Measurements from ENCODE around the gene DNASE1L1.

The DNASE1L1 gene

DNA sequence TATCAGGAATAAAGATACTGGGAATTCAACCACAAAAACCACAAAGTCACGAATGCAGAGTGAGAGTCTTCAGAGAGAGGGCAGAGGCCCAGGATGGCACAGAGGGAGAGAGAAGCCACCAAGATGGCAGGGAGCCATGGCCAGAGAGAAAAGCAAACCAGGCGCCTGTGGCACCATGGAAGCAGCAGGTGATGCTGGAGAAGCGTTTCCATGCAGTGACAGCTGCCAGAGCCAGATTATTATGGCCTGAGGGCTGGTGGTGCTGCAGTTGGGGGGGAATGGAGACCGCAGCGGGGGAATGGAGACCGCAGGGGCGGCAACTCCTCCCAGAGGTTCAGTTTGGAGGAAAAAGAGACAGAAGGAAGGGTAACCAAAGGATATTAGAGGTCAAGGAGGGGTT lies 8.1 kb upstream of the DNASE1L1 start:
- TF ChIP-seq, protein P1, sequence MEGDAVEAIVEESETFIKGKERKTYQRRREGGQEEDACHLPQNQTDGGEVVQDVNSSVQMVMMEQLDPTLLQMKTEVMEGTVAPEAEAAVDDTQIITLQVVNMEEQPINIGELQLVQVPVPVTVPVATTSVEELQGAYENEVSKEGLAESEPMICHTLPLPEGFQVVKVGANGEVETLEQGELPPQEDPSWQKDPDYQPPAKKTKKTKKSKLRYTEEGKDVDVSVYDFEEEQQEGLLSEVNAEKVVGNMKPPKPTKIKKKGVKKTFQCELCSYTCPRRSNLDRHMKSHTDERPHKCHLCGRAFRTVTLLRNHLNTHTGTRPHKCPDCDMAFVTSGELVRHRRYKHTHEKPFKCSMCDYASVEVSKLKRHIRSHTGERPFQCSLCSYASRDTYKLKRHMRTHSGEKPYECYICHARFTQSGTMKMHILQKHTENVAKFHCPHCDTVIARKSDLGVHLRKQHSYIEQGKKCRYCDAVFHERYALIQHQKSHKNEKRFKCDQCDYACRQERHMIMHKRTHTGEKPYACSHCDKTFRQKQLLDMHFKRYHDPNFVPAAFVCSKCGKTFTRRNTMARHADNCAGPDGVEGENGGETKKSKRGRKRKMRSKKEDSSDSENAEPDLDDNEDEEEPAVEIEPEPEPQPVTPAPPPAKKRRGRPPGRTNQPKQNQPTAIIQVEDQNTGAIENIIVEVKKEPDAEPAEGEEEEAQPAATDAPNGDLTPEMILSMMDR (IDR thresholded peaks at IDR 0.05; ENCODE audit: insufficient read depth, low read length, missing control alignments), result no peak
- ChIA-PET POLR2A (no interaction called here), CTCF (no interaction called here)
- H3K4me3 ChIP-seq (ENCODE audit: low read depth, low read length), result no peak overlapping the region
- DNase-seq (ENCODE audit: low read depth, low spot score), result no peak

DNA sequence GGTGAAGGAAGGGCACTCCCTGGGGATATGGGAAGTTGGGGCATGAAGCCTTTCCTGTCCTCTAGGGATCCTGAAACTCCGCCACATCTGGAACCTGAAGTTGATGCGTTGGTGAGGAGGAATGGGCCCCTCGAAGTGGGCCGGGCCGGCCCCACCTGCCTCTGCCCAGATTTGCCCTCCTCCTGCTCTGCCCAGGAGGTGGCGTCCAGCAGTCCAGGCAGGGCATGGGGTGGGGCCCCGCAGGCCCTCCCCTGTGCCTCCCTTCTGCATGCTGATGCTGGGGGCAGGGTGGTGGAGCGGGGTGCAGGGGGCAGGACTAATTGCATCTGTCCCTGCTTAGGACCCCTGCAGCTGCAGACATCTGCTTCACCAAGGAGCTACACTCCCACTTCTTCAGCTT lies 4.1 kb upstream of the DNASE1L1 start:
- ChIA-PET CTCF (no interaction called here), POLR2A (no interaction called here)
- TF ChIP-seq, protein P1 (IDR thresholded peaks at IDR 0.05; ENCODE audit: insufficient read depth, low read length, missing control alignments), result no peak

DNA sequence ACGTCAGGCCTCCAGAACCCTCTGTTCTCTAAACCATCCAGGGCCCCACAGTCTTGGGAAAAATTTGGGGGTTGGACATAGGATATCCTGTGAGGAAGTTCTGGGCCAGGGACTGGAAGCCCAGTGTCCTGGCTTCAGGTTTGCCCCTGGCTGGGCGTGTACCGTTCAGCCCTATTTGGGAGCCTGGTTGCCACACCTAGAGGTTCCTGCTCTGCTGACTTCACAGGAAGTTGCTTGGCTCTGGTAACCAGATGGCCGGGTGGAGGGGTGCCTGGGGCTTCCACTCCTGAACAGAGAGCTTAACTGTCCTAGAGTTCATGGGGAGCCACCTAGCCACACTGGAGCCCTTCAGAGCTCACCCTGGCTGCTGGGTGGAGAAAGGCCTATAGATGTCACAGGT lies 3.4 kb upstream of the DNASE1L1 start:
- no peak for DNase-seq (ENCODE audit: low read depth, low spot score)
- POLR2A ChIA-PET, result interaction anchor here (1.0 to 1.2 kb wide), 3 partner anchors 12 to 15 kb away, joined by 3 to 5 read pairs (median 3); no protein-coding TSS in a partner anchor

More for the DNA sequence above, 4.1 kb upstream of the DNASE1L1 start:
- DNase-seq (ENCODE audit: low read depth, low spot score), result no peak
- no peak overlapping the region for H3K4me3 ChIP-seq (ENCODE audit: low read depth, low read length)

DNA sequence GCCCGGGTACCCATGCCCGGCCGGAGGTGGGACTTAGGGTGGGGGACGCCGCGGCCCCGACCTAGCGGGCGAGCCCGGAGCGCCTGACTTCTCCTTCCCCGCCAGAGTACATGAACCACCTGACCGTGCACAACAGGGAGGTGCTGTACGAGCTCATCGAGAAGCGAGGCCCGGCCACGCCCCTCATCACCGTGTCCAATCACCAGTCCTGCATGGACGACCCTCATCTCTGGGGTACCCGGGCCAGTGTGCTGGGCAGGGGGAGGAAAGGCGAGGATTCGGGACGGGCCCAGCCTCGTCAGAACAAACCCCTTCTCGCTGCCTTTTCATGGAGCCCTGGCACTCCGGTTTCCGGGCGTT lies 2.9 kb upstream of the DNASE1L1 start:
- ChIA-PET CTCF (interaction anchor here (0.7 to 1.6 kb wide), 3 partner anchors 9 to 119 kb away, joined by 3 to 7 read pairs (median 4); no protein-coding TSS in a partner anchor), POLR2A (interaction anchor here (1.0 to 1.2 kb wide), 3 partner anchors 11 to 14 kb away, joined by 3 to 5 read pairs (median 3); no protein-coding TSS in a partner anchor)
- DNase-seq (ENCODE audit: low read depth, low spot score), result no peak
- TF ChIP-seq, protein P1 (IDR thresholded peaks at IDR 0.05; ENCODE audit: insufficient read depth, low read length, missing control alignments), result no peak
- peak overlapping the region; percentile 64 for H3K4me3 ChIP-seq (ENCODE audit: low read depth, low read length)

More for the DNA sequence above, 3.4 kb upstream of the DNASE1L1 start:
- H3K4me3 ChIP-seq (ENCODE audit: low read depth, low read length), result peak overlapping the region; percentile 64
- TF ChIP-seq, protein P1 (IDR thresholded peaks at IDR 0.05; ENCODE audit: insufficient read depth, low read length, missing control alignments), result no peak
- CTCF ChIA-PET, result interaction anchor here (1.2 to 1.6 kb wide), 2 partner anchors 115 to 119 kb away, joined by 4 to 7 read pairs; no protein-coding TSS in a partner anchor

DNA sequence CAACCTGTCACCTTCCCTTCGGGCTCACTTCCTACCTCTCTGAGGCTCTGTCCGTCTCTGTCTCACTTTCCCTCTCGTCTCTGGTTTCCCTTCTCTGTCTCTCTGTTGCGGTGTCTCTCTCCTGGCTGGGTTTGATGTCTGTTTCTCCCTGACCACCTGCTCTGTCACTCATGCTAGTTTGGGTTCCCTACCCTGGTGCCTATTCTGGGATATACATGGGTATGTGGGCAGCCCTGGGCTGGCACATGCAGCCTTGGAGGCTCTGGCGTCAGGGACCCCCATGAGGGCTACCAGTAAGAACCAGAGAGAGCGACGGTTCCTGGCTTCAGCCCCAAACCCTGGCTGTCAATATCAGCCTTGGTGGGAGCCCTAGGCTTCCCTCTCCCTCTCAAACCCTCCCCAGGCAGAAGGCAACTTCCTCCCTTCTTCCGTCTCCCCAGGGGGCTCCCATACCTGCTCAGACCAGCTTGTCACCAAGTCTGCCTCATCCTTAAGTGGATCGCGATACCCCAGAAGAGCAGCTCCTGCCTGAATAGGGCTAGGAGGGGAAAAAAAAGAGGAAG lies 314 bp downstream of the DNASE1L1 start:
- TF ChIP-seq, protein P1 (IDR thresholded peaks at IDR 0.05; ENCODE audit: insufficient read depth, low read length, missing control alignments), result no peak
- CTCF ChIA-PET, result interaction anchor here (2.7 kb wide), 1 partner anchor 10 kb away, joined by 12 read pairs; the partner anchor contains the start of gene RPL10
- no peak for DNase-seq (ENCODE audit: low read depth, low spot score)
- POLR2A ChIA-PET, result interaction anchor here (2.2 to 2.3 kb wide), 2 partner anchors 9 to 11 kb away, joined by 10 to 15 read pairs; partner anchors contain the start of gene RPL10
- peak overlapping the region; percentile 56 for H3K4me3 ChIP-seq (ENCODE audit: low read depth, low read length)

DNA sequence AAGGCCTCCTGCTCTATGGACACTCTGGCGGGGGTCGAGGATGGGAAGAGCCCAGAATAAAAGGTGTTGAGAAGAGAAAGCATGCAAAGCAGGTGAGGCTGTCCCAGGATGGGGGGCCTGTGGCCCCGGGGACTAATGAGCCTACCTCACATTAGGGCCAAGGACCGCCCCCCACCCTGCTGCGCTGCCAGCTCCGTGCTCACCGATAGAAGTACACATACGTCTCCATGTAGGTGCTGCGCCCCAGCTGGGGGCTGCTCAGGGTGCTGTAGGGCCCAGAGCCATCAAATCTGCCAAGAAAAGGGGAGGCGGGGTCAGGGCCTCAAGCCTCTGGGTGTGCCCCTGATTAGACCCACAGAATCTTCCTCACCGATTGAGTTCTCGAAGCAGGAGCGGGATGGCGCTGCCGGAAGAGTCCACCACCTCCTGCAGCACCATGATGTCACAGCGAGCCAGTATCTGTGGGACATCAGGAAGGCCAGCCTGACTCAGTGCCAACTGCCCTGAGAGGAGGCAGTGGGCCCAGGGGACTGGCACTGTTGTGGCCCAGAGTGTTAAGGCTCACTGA lies 4.3 kb downstream of the DNASE1L1 start:
- no peak overlapping the region for H3K4me3 ChIP-seq (ENCODE audit: low read depth, low read length)
- CTCF ChIA-PET, result no interaction called here
- TF ChIP-seq, protein P1 (IDR thresholded peaks at IDR 0.05; ENCODE audit: insufficient read depth, low read length, missing control alignments), result no peak
- POLR2A ChIA-PET, result no interaction called here
- no peak for DNase-seq (ENCODE audit: low read depth, low spot score)

Data from AG04449 (cell line).